ENCODE measurements around the gene OSCAR.

The OSCAR gene

GRCh38 chr19:54124393-54124792 lies 23.8 kb upstream of the OSCAR start:
- no peak for DNase-seq (ENCODE audit: low read depth)
- H3K4me3 ChIP-seq (ENCODE audit: low read length) = no peak overlapping the region
- TF ChIP-seq CTCF (conservative IDR thresholded peaks at IDR 0.05; ENCODE audit: low read depth, low read length) = no peak

- no peak for TF ChIP-seq CTCF (conservative IDR thresholded peaks at IDR 0.05; ENCODE audit: low read depth, low read length)
- H3K4me3 ChIP-seq (ENCODE audit: low read length) = no peak overlapping the region
These were observed 23.1 kb upstream of the OSCAR start for GRCh38 chr19:54123682-54124081.

GRCh38 chr19:54121259-54121658 lies 20.7 kb upstream of the OSCAR start:
- DNase-seq (ENCODE audit: low read depth) = no peak
- H3K4me3 ChIP-seq (ENCODE audit: low read length) = no peak overlapping the region
- TF ChIP-seq CTCF (conservative IDR thresholded peaks at IDR 0.05; ENCODE audit: low read depth, low read length) = no peak

More at GRCh38 chr19:54123682-54124081, 23.1 kb upstream of the OSCAR start:
- DNase-seq (ENCODE audit: low read depth) = no peak

- peak; percentile 95 for DNase-seq (ENCODE audit: low read depth)
- TF ChIP-seq CTCF (conservative IDR thresholded peaks at IDR 0.05; ENCODE audit: low read depth, low read length) = no peak
- H3K4me3 ChIP-seq (ENCODE audit: low read length) = peak within 1 kb of the TSS; percentile 99
These were observed 14.8 kb upstream of the OSCAR start, which contains the start of the genes PRPF31 and TFPT for GRCh38 chr19:54115109-54116063. Gene PRPF31, plus strand, starts transcription at chr19:54115754. Its CDS starts 2,525 bp downstream, at chr19:54118279. Gene TFPT, minus strand, starts transcription at chr19:54115657. Its CDS starts 388 bp downstream, at chr19:54115269.

GRCh38 chr19:54114340-54115108 lies 13.9 kb upstream of the OSCAR start:
- TF ChIP-seq CTCF (conservative IDR thresholded peaks at IDR 0.05; ENCODE audit: low read depth, low read length) = no peak
- H3K4me3 ChIP-seq (ENCODE audit: low read length) = peak overlapping the region; percentile 99
- no peak for DNase-seq (ENCODE audit: low read depth)

- H3K4me3 ChIP-seq (ENCODE audit: low read length) = no peak overlapping the region
- DNase-seq (ENCODE audit: low read depth) = no peak
- no peak for TF ChIP-seq CTCF (conservative IDR thresholded peaks at IDR 0.05; ENCODE audit: low read depth, low read length)
These were observed 9.0 kb upstream of the OSCAR start for GRCh38 chr19:54109651-54110050.

All from retinal pigment epithelial cell (primary cell).